Uterus (tissue), 4 donors: Measurements from ENCODE around the gene ROGDI. TPM values are rescaled to one million over a fixed set of nuclear protein-coding genes. Genes with fewer than 3 reads are reported as not detected.

Source experiments
- DNase-seq, 2 donors: peaks; one replicate each; pipeline ENCODE4 v3.0.0-alpha.2; 2019 to 2020
- H3K27ac ChIP-seq, 2 donors: fragments of 200-600 bp; sonication (generic); 1 replicate in 1 of 2; 2 replicates in 1 of 2; pipeline ENCODE4 v1.5.1; 2016 to 2018
- H3K27me3 ChIP-seq, 2 donors: fragments of 200-600 bp; sonication (generic); one replicate each; pipeline ENCODE4 v1.5.1; 2018 to 2019; ENCODE audit warnings: control low read depth in 1 of 2
- H3K36me3 ChIP-seq, 2 donors: fragments of 200-600 bp; sonication (generic); one replicate each; pipeline ENCODE4 v1.5.1; 2019; ENCODE audit warnings: control low read depth in 1 of 2
- H3K4me1 ChIP-seq, 2 donors: fragments of 200-600 bp; sonication (generic); one replicate each; pipeline ENCODE4 v1.5.1; 2018 to 2019; ENCODE audit warnings: control low read depth in 1 of 2
- H3K4me3 ChIP-seq, 2 donors: fragments of 200-600 bp; sonication (generic); 1 replicate in 1 of 2; 2 replicates in 1 of 2; pipeline ENCODE4 v1.5.1; 2018 to 2019; ENCODE audit warnings: mild to moderate bottlenecking in 1 of 2
- H3K9me3 ChIP-seq, 2 donors: fragments of 200-600 bp; sonication (generic); one replicate each; pipeline ENCODE4 v1.5.1; 2019; ENCODE audit warnings: control low read depth in 1 of 2
- POLR2A ChIP-seq, 2 donors: fragments of 450-650 bp; IDR thresholded peaks; one replicate each; pipeline ENCODE4 v1.6.1; 2016; ENCODE audit warnings: antibody characterized with exemption in 2 of 2, mild to moderate bottlenecking in 1 of 2, moderate library complexity in 1 of 2
- intact Hi-C: fragments of 100-400 bp; cut with DNase I; formaldehyde crosslinking; loops from one replicate; pipeline ENCODE4 v1.15.1; 2023; ENCODE audit warnings: low total_unique reads
- total RNA-seq, 4 donors: library from RNA; depleted of rRNA in 3 of 4; stranded (reverse); fragments of >200 nt in 3 of 4; gene quantifications; one replicate each; pipeline versions ENCODE4 v1.1.0 to v1.2.4, GENCODE V29; 2014 to 2023
- TF ChIP-seq, protein P1 (sequence below), 4 experiments: fragments of 200-600 bp in 2 of 4; fragments of 450-650 bp in 2 of 4; sonication (generic) in 2 of 4; IDR thresholded peaks; one replicate each; pipeline ENCODE4 v1.5.1; 2016 to 2019; ENCODE audit warnings: antibody characterized with exemption in 4 of 4, mild to moderate bottlenecking in 2 of 4, moderate library complexity in 1 of 4
- donor health status: DM: yes; HTN: yes; CAD: no.

The ROGDI gene
- total RNA-seq, 4 donors from 2014 or later = 7.9 to 70.6 (median 21.5) TPM

DNA sequence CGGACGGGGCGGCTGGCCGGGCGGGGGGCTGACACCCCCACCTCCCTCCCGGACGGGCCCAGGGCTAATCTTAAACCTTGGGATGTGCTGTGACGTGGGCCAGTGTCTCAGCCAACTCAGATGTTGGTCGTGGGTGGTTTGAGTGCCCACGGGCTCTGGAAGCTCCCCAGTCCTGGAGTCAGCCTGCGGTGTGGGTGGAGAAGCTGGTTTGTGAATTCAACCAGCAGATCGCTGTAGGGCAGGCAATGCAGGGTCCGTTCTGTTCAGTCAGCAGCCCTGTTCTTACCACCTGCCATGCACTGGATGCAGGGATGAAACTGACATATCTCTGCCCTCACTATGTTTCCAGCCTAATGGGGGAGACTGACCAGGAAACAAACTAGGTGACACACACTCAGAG lies 27.4 kb downstream of the ROGDI start:
- Histone ChIP-seq H3K4me1 (no peaks in the 10 kb centered on the region), H3K36me3 (no peaks in the 10 kb centered on the region), H3K27me3 (no peaks in the 10 kb centered on the region), H3K4me3 (no peak overlapping the region), H3K27ac (no peak overlapping the region), H3K9me3 (no peaks in the 10 kb centered on the region)
- no peak for DNase-seq
- intact Hi-C loops = no loop called here
- TF ChIP-seq, protein P1, sequence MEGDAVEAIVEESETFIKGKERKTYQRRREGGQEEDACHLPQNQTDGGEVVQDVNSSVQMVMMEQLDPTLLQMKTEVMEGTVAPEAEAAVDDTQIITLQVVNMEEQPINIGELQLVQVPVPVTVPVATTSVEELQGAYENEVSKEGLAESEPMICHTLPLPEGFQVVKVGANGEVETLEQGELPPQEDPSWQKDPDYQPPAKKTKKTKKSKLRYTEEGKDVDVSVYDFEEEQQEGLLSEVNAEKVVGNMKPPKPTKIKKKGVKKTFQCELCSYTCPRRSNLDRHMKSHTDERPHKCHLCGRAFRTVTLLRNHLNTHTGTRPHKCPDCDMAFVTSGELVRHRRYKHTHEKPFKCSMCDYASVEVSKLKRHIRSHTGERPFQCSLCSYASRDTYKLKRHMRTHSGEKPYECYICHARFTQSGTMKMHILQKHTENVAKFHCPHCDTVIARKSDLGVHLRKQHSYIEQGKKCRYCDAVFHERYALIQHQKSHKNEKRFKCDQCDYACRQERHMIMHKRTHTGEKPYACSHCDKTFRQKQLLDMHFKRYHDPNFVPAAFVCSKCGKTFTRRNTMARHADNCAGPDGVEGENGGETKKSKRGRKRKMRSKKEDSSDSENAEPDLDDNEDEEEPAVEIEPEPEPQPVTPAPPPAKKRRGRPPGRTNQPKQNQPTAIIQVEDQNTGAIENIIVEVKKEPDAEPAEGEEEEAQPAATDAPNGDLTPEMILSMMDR (IDR thresholded peaks at IDR 0.05) = no peak
- no peak for TF ChIP-seq POLR2A (IDR thresholded peaks at IDR 0.05)

DNA sequence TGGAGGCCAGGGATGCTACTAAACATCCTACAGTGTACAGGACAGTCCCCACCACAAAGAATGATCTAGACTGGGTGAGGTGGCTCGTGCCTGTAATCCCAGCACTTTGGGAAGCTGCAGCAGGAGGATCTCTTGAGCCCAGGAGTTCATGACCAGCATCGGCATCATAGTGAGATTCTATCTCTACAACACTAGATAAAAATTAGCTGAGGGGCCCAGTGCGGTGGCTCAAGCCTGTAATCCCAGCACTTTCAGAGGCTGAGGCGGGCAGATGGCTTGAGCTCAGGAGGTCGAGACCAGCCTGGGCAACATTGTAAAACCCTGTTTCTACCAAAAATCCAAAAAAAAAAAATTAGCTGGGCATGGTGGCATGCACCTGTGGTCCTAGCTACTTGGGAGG lies 30.1 kb downstream of the ROGDI start:
- DNase-seq = no peak
- TF ChIP-seq, protein P1 (IDR thresholded peaks at IDR 0.05) = no peak
- no peak for TF ChIP-seq POLR2A (IDR thresholded peaks at IDR 0.05)
- intact Hi-C loops = no loop called here
- no peaks in the 10 kb centered on the region for H3K36me3 ChIP-seq
- H3K27ac ChIP-seq = no peak overlapping the region
- H3K4me3 ChIP-seq = no peak overlapping the region
- no peaks in the 10 kb centered on the region for H3K9me3 ChIP-seq
- peaks cover 0 to 7% of the 10 kb centered on the region in 2 donors for H3K4me1 ChIP-seq
- no peaks in the 10 kb centered on the region for H3K27me3 ChIP-seq

DNA sequence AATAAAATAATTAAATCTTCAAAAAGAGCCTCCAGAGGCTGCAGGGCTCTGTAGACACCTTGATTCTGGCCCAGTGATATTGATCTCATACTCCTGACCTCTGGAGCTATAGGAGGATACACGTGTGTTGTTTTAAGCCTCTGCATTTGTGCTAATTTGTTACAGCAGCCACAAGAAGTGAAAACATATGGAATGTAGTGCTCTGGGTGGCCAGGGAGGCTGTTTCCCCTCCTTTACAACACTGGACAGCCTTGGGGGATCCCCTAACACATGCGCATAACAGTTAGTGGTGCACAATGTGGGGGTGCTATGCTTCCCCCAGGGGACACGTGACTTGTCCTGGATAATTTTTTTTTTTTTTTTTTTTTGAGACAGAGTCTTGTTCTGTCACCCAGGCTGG lies 30.8 kb downstream of the ROGDI start:
- H3K27ac ChIP-seq = no peak overlapping the region
- H3K4me1 ChIP-seq = peaks cover 0 to 8% of the 10 kb centered on the region in 2 donors
- intact Hi-C loops = no loop called here
- TF ChIP-seq POLR2A (IDR thresholded peaks at IDR 0.05) = no peak
- TF ChIP-seq, protein P1 (IDR thresholded peaks at IDR 0.05) = no peak
- no peaks in the 10 kb centered on the region for H3K27me3 ChIP-seq
- H3K4me3 ChIP-seq = no peak overlapping the region
- H3K36me3 ChIP-seq = no peaks in the 10 kb centered on the region
- DNase-seq = no peak
- H3K9me3 ChIP-seq = no peaks in the 10 kb centered on the region

DNA sequence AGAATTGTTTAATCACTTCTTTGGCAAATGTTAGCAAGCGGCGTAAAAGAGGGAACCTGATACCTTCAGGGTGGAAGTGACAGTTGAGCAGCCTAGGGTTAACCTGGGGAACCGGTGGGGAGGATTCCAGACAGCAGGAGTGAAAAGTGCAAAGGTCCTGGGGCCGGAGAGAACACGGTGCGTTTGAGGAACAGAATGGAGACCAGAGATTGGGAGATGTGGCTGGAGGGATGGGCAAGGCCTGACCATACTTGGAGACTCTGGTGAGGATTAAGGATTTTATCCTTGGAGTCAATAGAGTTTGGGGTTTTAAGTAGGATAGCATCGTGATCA lies 33.2 kb downstream of the ROGDI start:
- Histone ChIP-seq H3K36me3 (no peaks in the 10 kb centered on the region), H3K9me3 (no peaks in the 10 kb centered on the region), H3K4me1 (peaks cover 0 to 15% of the 10 kb centered on the region in 2 donors), H3K27me3 (no peaks in the 10 kb centered on the region), H3K4me3 (peak overlapping the region; percentile 54 to 67), H3K27ac (peak overlapping the region in 1 of 2 donors; percentile 91)
- intact Hi-C loops = loop anchor here (5.0 kb wide), 1 partner anchor 33 kb away; the partner anchor contains the start of gene ROGDI
- no peak for DNase-seq
- TF ChIP-seq, protein P1 (IDR thresholded peaks at IDR 0.05) = no peak
- no peak for TF ChIP-seq POLR2A (IDR thresholded peaks at IDR 0.05)

DNA sequence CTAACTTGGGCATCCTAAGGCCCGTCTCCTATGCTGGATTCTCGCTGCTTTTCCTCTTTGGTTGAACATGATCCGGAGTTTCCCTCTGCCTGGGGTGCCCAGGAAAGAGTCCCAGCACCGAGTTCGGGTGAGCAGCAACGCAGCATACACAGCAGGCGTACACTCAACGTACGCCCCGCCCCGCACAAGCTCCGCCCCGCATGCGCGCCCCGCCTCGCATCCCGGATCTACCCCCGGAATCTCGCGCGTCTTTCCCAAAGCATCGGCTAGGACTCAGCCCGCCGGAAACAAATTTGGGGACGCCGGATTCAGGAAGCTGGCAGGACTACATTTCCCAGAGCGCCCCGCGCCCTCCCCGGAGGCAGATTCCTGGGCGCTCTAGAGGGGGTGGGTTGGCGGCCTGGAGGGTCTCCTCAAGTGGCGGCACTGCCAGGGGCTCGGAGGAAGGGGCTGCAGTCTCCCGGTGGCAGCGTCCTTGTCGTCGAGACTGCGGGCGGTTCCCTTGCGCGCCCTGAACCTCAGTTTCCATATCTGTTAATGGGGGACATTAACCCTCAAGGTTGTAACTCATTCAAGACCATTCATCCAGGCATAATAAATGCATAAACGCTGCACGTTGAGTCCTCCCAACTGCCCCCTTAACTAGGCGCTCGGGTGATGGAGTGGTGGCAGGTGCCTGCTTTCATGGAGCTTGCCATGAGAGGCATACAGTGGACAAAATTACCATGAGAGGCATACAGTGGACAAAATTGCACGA lies 33.7 kb downstream of the ROGDI start:
- Histone ChIP-seq H3K9me3 (no peaks in the 10 kb centered on the region), H3K4me1 (peaks cover 0 to 15% of the 10 kb centered on the region in 2 donors), H3K36me3 (no peaks in the 10 kb centered on the region), H3K27ac (peak overlapping the region; percentile 91 to 92), H3K4me3 (peak overlapping the region; percentile 54 to 67), H3K27me3 (no peaks in the 10 kb centered on the region)
- peak; percentile 96 to 97 for DNase-seq
- intact Hi-C loops = loop anchor here (5.0 kb wide), 1 partner anchor 34 kb away; the partner anchor contains the start of gene ROGDI
- TF ChIP-seq, protein P1 (IDR thresholded peaks at IDR 0.05) = peak in 1 of 4 experiments; percentile 8
- TF ChIP-seq POLR2A (IDR thresholded peaks at IDR 0.05) = peak; percentile 82 to 85
